Activated CD8-positive, alpha-beta memory T cell treated with anti-CD3 and anti-CD28 coated beads, Interleukin-2, amount 50 U/mL, for 24 hours (primary cell): Measurements from ENCODE around the gene ZCRB1.

ENCODE experiments used
- DNase-seq: peaks from one replicate; pipeline ENCODE4 v3.0.0-alpha.2; 2020; ENCODE audit errors: extremely low read depth

The ZCRB1 gene

GRCh38 chr12:42278128-42278510 is 47.8 kb downstream of the ZCRB1 start:
- DNase-seq: no peak

- no peak for DNase-seq
Measured at GRCh38 chr12:42277396-42278127, 48.3 kb downstream of the ZCRB1 start.

GRCh38 chr12:42275499-42275898 is 50.4 kb downstream of the ZCRB1 start:
- no peak for DNase-seq

- DNase-seq: no peak
Measured at GRCh38 chr12:42273706-42274105, 52.2 kb downstream of the ZCRB1 start.

GRCh38 chr12:42270596-42270995 is 55.3 kb downstream of the ZCRB1 start:
- no peak for DNase-seq

GRCh38 chr12:42267413-42268190 is 58.3 kb downstream of the ZCRB1 start:
- DNase-seq: no peak

- DNase-seq: no peak
Measured at GRCh38 chr12:42266579-42267230, 59.2 kb downstream of the ZCRB1 start.

GRCh38 chr12:42262271-42262670 is 63.6 kb downstream of the ZCRB1 start:
- DNase-seq: no peak
